Measurements from ENCODE around the gene COL12A1. TPM values are rescaled to one million over a fixed set of nuclear protein-coding genes. Genes with fewer than 3 reads are reported as not detected.

Gene COL12A1
- total and polyA plus RNA-seq, 2 experiments from 2014 or later = 0.39 to 6.3 TPM

GRCh38 chr6:75076009-75076408 is 129.8 kb downstream of the COL12A1 start:
- peak; percentile 7 for DNase-seq (ENCODE audit: low spot score)
- Histone ChIP-seq H3K4me1 (ENCODE audit: insufficient read depth) (no peaks in the 10 kb centered on the region), H3K79me2 (replicated peaks; ENCODE audit: insufficient read depth) (no peaks in the 10 kb centered on the region), H3K27me3 (ENCODE audit: insufficient read depth) (no peaks in the 10 kb centered on the region), H3K9me2 (ENCODE audit: insufficient read depth) (peaks cover 4% of the 10 kb centered on the region), H3F3A (replicated peaks; ENCODE audit: low read depth) (no peaks in the 10 kb centered on the region), H3K4me3 (no peak overlapping the region), H2AFZ (peak overlapping the region; percentile 87; the same call in 1 of the 2 replicates), H4K20me1 (replicated peaks; ENCODE audit: insufficient read depth) (no peaks in the 10 kb centered on the region), H3K36me3 (ENCODE audit: insufficient read depth) (no peaks in the 10 kb centered on the region), H3K27ac (ENCODE audit: low read depth) (no peak overlapping the region), H3K4me2 (no peak overlapping the region)
- peak; percentile 53; the same call in 2 of the 3 replicates for ATAC-seq
- no peaks in the 10 kb centered on the region for H3K36me3 Mint-ChIP-seq (ENCODE audit: low read depth)
- no peak overlapping the region for H3K4me3 Mint-ChIP-seq
- no peak overlapping the region for H3K27ac Mint-ChIP-seq
- no peaks in the 10 kb centered on the region for H3K27me3 Mint-ChIP-seq (ENCODE audit: insufficient read depth, low read depth, poor library complexity)
- H3K9me3 Mint-ChIP-seq = no peaks in the 10 kb centered on the region
- H3K4me1 Mint-ChIP-seq = no peaks in the 10 kb centered on the region; the same call in 2 of the 3 replicates
- TF ChIP-seq NANOG (IDR thresholded peaks at IDR 0.05; ENCODE audit: borderline replicate concordance) (no peak), EZH2 (IDR thresholded peaks at IDR 0.05; ENCODE audit: low read depth, unreplicated experiment) (no peak), ZNF114 (CRISPR knock-in tag; IDR thresholded peaks at IDR 0.05) (no peak), JUNB (IDR thresholded peaks at IDR 0.05; ENCODE audit: unreplicated experiment) (no peak), EZH2phosphoT487 (IDR thresholded peaks at IDR 0.05; ENCODE audit: unreplicated experiment) (no peak), CTCF (conservative IDR thresholded peaks at IDR 0.05; ENCODE audit: low read depth in 2 of 2) (no peak), ZNF331 (CRISPR knock-in tag; IDR thresholded peaks at IDR 0.05; ENCODE audit: low read depth) (no peak), STAT1 (IDR thresholded peaks at IDR 0.05; ENCODE audit: unreplicated experiment) (no peak), REST (IDR thresholded peaks at IDR 0.05; ENCODE audit: unreplicated experiment) (no peak), CREB1 (CRISPR knock-in tag; IDR thresholded peaks at IDR 0.05; ENCODE audit: low read depth) (no peak)

GRCh38 chr6:75070244-75070643 is 135.6 kb downstream of the COL12A1 start:
- no peak overlapping the region for H2AFZ ChIP-seq
- no peak overlapping the region for H3K4me3 Mint-ChIP-seq
- DNase-seq (ENCODE audit: low spot score) (no peak), ATAC-seq (no peak)
- H3K9me2 ChIP-seq (ENCODE audit: insufficient read depth) = peaks cover 5% of the 10 kb centered on the region; the same call in 1 of the 2 replicates
- H4K20me1 ChIP-seq (replicated peaks; ENCODE audit: insufficient read depth) = no peaks in the 10 kb centered on the region
- H3K27ac ChIP-seq (ENCODE audit: low read depth) = no peak overlapping the region
- no peaks in the 10 kb centered on the region for H3K27me3 ChIP-seq (ENCODE audit: insufficient read depth)
- H3K9me3 Mint-ChIP-seq = peaks cover 3% of the 10 kb centered on the region; the same call in 1 of the 3 replicates
- no peaks in the 10 kb centered on the region for H3K36me3 ChIP-seq (ENCODE audit: insufficient read depth)
- no peaks in the 10 kb centered on the region; the same call in 1 of the 2 replicates for H3K4me1 ChIP-seq (ENCODE audit: insufficient read depth)
- no peaks in the 10 kb centered on the region for H3K36me3 Mint-ChIP-seq (ENCODE audit: low read depth)
- peaks cover 5% of the 10 kb centered on the region; the same call in 2 of the 3 replicates for H3K4me1 Mint-ChIP-seq
- H3K4me2 ChIP-seq = no peak overlapping the region
- no peaks in the 10 kb centered on the region for H3K27me3 Mint-ChIP-seq (ENCODE audit: insufficient read depth, low read depth, poor library complexity)
- H3K4me3 ChIP-seq = no peak overlapping the region
- no peaks in the 10 kb centered on the region for H3F3A ChIP-seq (replicated peaks; ENCODE audit: low read depth)
- H3K27ac Mint-ChIP-seq = no peak overlapping the region
- no peaks in the 10 kb centered on the region for H3K79me2 ChIP-seq (replicated peaks; ENCODE audit: insufficient read depth)
- TF ChIP-seq JUNB (IDR thresholded peaks at IDR 0.05; ENCODE audit: unreplicated experiment) (no peak), ZNF462 (CRISPR knock-in tag; IDR thresholded peaks at IDR 0.05) (no peak)
